Pancreas (tissue), 10 donors: ENCODE measurements around the gene HNF1A. TPM values are rescaled to one million over a fixed set of nuclear protein-coding genes. Genes with fewer than 3 reads are reported as not detected.

Experiments used
- ATAC-seq, 4 donors: fragments of 200-7000 bp; cut with Tn5 transposase; one replicate each; pipeline versions ENCODE4 v1.8.0 to v1.9.1; 2020; ENCODE audit warnings: mild to moderate bottlenecking in 4 of 4, moderate library complexity in 4 of 4
- DNase-seq, 6 donors: peaks; one replicate each; pipeline ENCODE4 v3.0.0-alpha.2; 2020
- FAIRE-seq: peaks from 2 replicates; lab custom pipeline; 2012; peaks lifted over from hg19 to GRCh38; lab: Jason Lieb, UNC
- H3K27ac ChIP-seq, 4 donors: fragments of 200-600 bp; sonication (generic); 1 replicate in 3 of 4; 2 replicates in 1 of 4; pipeline versions ENCODE4 v1.5.0 to v1.8.0; 2020
- H3K27me3 ChIP-seq, 4 donors: fragments of 200-600 bp; one replicate each; pipeline ENCODE4 v1.8.0; 2021
- H3K36me3 ChIP-seq, 3 donors: fragments of 200-600 bp; sonication (generic) in 1 of 3; one replicate each; pipeline versions ENCODE4 v1.5.0 to v1.8.0; 2020 to 2021
- H3K4me1 ChIP-seq, 3 donors: fragments of 200-600 bp; one replicate each; pipeline ENCODE4 v1.8.0; 2021
- H3K4me3 ChIP-seq, 4 donors: fragments of 200-600 bp; sonication (generic) in 2 of 4; one replicate each; pipeline versions ENCODE4 v1.5.0 to v1.8.0; 2020 to 2021
- H3K9me3 ChIP-seq, 4 donors: fragments of 200-600 bp; one replicate each; pipeline ENCODE4 v1.8.0; 2021
- WGBS, 2 donors: extraction: QIAGEN DNeasy Blood & Tissue Kit; methylation state at CpG; one replicate each; pipeline ENCODE4 v1.1.7; 2013; 5-methylcytosine and 5-hydroxymethylcytosine counted together
- intact Hi-C, 3 donors: fragments of 100-400 bp; cut with DNase I; formaldehyde crosslinking; loops; one replicate each; pipeline versions ENCODE4 v1.11.1 to v1.14.2; 2022
- polyA plus RNA-seq, 2 donors: library from polyadenylated mRNA; stranded (reverse); fragments of 200-250 nt; gene quantifications; one replicate each; pipeline ENCODE4 v1.2.3, GENCODE V29; 2013
- total RNA-seq, 6 donors: library from RNA; stranded (reverse); fragmentation: NEBNext Ultra II Directional in 4 of 6; extraction: Animal tissue kit (Norgen Biotek cat#: 25700) in 4 of 6; gene quantifications; one replicate each; pipeline versions ENCODE4 v1.2.1 to v1.2.4, GENCODE V29; 2021 to 2023
- TF ChIP-seq, protein P1 (sequence below), 4 donors: fragments of 200-600 bp; sonication (generic) in 3 of 4; IDR thresholded peaks; one replicate each; pipeline versions ENCODE4 v1.5.0 to v1.8.0; 2021; ENCODE audit warnings: antibody characterized with exemption in 4 of 4
- donor health status: healthy with polysubstance abuse.
- donor health status: DM: no; HTN: no; CAD: no; lungs with moderate emphysema.
- donor health status: DM: no; HTN: no; CAD: no.
- donor health status: control.
- donor health status: control.
- donor health status: Bipolar disorder and iron deficiency.
- donor health status: DM: yes; HTN: yes; CAD: no.
- donor health status: DM: no; HTN: no; CAD: no.
- donor health status: DM: no; HTN: no; CAD: no.
- donor health status: DM: yes; HTN: yes; CAD: no.

The HNF1A gene
- total and polyA plus RNA-seq, 8 donors: 4.9 to 17.2 (median 7.8) TPM

DNA sequence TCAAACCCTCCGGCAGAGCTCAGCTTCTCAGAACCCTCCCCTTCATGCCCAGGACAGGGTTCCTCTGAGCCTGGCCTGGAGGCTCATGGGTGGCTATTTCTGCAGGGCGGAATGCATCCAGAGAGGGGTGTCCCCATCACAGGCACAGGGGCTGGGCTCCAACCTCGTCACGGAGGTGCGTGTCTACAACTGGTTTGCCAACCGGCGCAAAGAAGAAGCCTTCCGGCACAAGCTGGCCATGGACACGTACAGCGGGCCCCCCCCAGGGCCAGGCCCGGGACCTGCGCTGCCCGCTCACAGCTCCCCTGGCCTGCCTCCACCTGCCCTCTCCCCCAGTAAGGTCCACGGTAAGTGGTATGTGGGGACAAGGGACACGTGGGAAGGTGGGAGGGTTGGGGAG is 15.7 kb downstream of the HNF1A start:
- H3K36me3 ChIP-seq: peaks cover 0 to 22% (median 0%) of the 10 kb centered on the region in 3 donors
- peaks cover 0 to 2% (median 0%) of the 10 kb centered on the region in 3 donors for H3K4me1 ChIP-seq
- no peak overlapping the region for H3K27ac ChIP-seq
- intact Hi-C loops: no loop called here
- DNase-seq (no peak), ATAC-seq (no peak), FAIRE-seq (no peak)
- WGBS, 2 donors: 93% methylated on average over 15 of the region's 15 CpGs
- no peak overlapping the region for H3K4me3 ChIP-seq
- TF ChIP-seq, protein P1, sequence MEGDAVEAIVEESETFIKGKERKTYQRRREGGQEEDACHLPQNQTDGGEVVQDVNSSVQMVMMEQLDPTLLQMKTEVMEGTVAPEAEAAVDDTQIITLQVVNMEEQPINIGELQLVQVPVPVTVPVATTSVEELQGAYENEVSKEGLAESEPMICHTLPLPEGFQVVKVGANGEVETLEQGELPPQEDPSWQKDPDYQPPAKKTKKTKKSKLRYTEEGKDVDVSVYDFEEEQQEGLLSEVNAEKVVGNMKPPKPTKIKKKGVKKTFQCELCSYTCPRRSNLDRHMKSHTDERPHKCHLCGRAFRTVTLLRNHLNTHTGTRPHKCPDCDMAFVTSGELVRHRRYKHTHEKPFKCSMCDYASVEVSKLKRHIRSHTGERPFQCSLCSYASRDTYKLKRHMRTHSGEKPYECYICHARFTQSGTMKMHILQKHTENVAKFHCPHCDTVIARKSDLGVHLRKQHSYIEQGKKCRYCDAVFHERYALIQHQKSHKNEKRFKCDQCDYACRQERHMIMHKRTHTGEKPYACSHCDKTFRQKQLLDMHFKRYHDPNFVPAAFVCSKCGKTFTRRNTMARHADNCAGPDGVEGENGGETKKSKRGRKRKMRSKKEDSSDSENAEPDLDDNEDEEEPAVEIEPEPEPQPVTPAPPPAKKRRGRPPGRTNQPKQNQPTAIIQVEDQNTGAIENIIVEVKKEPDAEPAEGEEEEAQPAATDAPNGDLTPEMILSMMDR (IDR thresholded peaks at IDR 0.05): no peak
- no peaks in the 10 kb centered on the region for H3K27me3 ChIP-seq
- no peaks in the 10 kb centered on the region for H3K9me3 ChIP-seq

DNA sequence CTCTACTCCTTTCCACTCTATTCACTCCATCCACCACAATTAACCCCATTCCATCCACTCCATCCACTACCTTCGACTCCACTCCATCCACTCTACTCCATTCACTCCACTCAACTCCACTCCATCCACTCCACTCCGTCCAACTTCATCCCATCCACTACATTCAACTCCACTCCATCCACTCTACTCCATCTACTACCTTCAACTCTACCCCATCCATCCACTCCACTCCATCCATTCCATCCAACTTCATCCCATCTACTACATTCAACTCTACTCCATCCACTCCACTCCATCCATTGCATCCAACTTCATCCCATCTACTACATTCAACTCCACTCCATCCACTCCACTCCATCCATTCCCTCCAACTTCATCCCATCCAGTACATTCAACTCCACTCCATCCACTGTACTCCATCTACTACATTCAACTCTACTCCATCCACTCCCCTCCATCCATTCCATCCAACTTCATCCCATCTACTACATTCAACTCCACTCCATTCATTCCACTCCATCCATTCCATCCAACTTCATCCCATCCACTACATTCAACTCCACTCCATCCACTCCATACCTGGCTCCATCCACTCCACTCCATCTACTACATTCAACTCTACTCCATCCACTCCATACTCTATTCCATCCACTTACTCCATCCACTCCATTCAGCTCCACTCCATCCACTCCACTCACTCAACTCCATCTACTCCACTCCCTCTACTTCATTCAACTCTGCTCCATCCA is 16.4 kb downstream of the HNF1A start:
- no peak for ATAC-seq
- intact Hi-C loops: no loop called here
- H3K36me3 ChIP-seq: peaks cover 0 to 22% (median 0%) of the 10 kb centered on the region in 3 donors
- H3K4me1 ChIP-seq: peaks cover 0 to 9% (median 0%) of the 10 kb centered on the region in 3 donors
- no peak overlapping the region for H3K4me3 ChIP-seq
- no peak for FAIRE-seq
- TF ChIP-seq, protein P1 (IDR thresholded peaks at IDR 0.05): no peak
- DNase-seq: no peak
- H3K27me3 ChIP-seq: no peaks in the 10 kb centered on the region
- H3K9me3 ChIP-seq: no peaks in the 10 kb centered on the region
- no peak overlapping the region for H3K27ac ChIP-seq
- 97 to 100% methylated on average over 2 of the region's 2 CpGs for WGBS, 2 donors

DNA sequence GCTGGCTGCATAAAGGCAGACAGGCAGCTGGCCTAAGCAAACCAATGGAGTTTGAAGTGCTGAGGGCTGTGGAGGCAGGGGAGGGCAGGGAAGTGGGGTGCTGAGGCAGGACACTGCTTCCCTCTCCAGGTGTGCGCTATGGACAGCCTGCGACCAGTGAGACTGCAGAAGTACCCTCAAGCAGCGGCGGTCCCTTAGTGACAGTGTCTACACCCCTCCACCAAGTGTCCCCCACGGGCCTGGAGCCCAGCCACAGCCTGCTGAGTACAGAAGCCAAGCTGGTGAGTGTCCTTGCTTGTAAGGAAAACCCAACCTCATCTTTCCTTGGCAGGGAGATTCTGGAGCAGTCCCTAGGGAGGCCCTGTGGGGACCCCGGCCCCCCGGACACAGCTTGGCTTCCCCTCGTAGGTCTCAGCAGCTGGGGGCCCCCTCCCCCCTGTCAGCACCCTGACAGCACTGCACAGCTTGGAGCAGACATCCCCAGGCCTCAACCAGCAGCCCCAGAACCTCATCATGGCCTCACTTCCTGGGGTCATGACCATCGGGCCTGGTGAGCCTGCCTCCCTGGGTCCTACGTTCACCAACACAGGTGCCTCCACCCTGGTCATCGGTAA is 17.9 kb downstream of the HNF1A start:
- intact Hi-C loops: no loop called here
- peaks cover 0 to 12% (median 0%) of the 10 kb centered on the region in 3 donors for H3K4me1 ChIP-seq
- H3K4me3 ChIP-seq: no peak overlapping the region
- DNase-seq: peak in 1 of 6 donors; percentile 13
- H3K27me3 ChIP-seq: no peaks in the 10 kb centered on the region
- H3K27ac ChIP-seq: no peak overlapping the region
- TF ChIP-seq, protein P1 (IDR thresholded peaks at IDR 0.05): no peak
- WGBS, 2 donors: 91 to 93% methylated on average over 11 of the region's 11 CpGs
- H3K36me3 ChIP-seq: peaks cover 0 to 22% (median 0%) of the 10 kb centered on the region in 3 donors
- ATAC-seq: no peak
- FAIRE-seq: no peak
- H3K9me3 ChIP-seq: no peaks in the 10 kb centered on the region

DNA sequence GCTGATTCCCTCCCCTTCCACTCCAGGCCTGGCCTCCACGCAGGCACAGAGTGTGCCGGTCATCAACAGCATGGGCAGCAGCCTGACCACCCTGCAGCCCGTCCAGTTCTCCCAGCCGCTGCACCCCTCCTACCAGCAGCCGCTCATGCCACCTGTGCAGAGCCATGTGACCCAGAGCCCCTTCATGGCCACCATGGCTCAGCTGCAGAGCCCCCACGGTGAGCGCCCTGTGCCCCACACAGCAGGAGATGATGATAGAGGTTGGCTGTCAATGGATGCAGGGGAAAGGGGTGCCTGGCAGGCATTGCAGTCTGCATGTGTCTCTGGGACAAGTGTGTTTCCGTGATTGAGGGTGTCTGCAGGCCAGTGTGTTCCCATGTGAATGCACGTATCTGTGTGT is 19.1 kb downstream of the HNF1A start:
- intact Hi-C loops: no loop called here
- no peak for ATAC-seq
- no peak overlapping the region for H3K27ac ChIP-seq
- H3K9me3 ChIP-seq: no peaks in the 10 kb centered on the region
- no peak overlapping the region for H3K4me3 ChIP-seq
- H3K27me3 ChIP-seq: no peaks in the 10 kb centered on the region
- H3K36me3 ChIP-seq: peaks cover 0 to 22% (median 3%) of the 10 kb centered on the region in 3 donors
- WGBS, 2 donors: 93 to 94% methylated on average over 9 of the region's 9 CpGs
- TF ChIP-seq, protein P1 (IDR thresholded peaks at IDR 0.05): no peak
- H3K4me1 ChIP-seq: peaks cover 0 to 12% (median 0%) of the 10 kb centered on the region in 3 donors
- no peak for FAIRE-seq
- DNase-seq: no peak
